Kidney epithelial cell (primary cell): Measurements from ENCODE around the gene PGAP3. TPM values are rescaled to one million over a fixed set of nuclear protein-coding genes. Genes with fewer than 3 reads are reported as not detected.

Source experiments
- DNase-seq: peaks from one replicate; pipeline ENCODE4 v3.0.0-alpha.2; 2010; ENCODE audit warnings: low read depth
- H3K27me3 ChIP-seq: 2 replicates; pipeline ENCODE4 v1.6.0; 2011; ENCODE audit warnings: low read length; ENCODE audit not compliant: control insufficient read depth, insufficient read depth
- H3K36me3 ChIP-seq: 2 replicates; pipeline ENCODE4 v1.5.1; 2011; ENCODE audit warnings: low read length; ENCODE audit not compliant: control insufficient read depth, insufficient read depth
- H3K4me3 ChIP-seq: 2 replicates; pipeline ENCODE4 v1.5.1; 2011; ENCODE audit warnings: low read depth, mild to moderate bottlenecking, control low read depth, low read length
- CTCF ChIP-seq: IDR thresholded peaks from 2 replicates; pipeline ENCODE4 v1.5.1; 2011; ENCODE audit warnings: mild to moderate bottlenecking, moderate library complexity, low read length, control low read depth, inconsistent platforms; ENCODE audit not compliant: insufficient read depth, poor library complexity, severe bottlenecking
- total RNA-seq: library from RNA; depleted of rRNA; stranded (reverse); fragments of >200 nt; gene quantifications from 2 replicates; pipeline ENCODE4 v1.2.3, GENCODE V29; 2015

PGAP3 gene
- total RNA-seq, 1 donor from 2014 or later: 12.5 TPM

- Histone ChIP-seq H3K4me3 (no peak overlapping the region), H3K27me3 (no peaks in the 10 kb centered on the region), H3K36me3 (no peaks in the 10 kb centered on the region)
- no peak for TF ChIP-seq CTCF
- DNase-seq: no peak
Measured at GRCh38 chr17:39639043-39639442, 48.8 kb downstream of the PGAP3 start.

GRCh38 chr17:39638317-39638716, 49.5 kb downstream of the PGAP3 start:
- TF ChIP-seq CTCF: no peak
- no peak overlapping the region for H3K4me3 ChIP-seq
- DNase-seq: no peak
- H3K36me3 ChIP-seq: no peaks in the 10 kb centered on the region
- no peaks in the 10 kb centered on the region for H3K27me3 ChIP-seq

- Histone ChIP-seq H3K36me3 (no peaks in the 10 kb centered on the region), H3K27me3 (peaks cover 5% of the 10 kb centered on the region), H3K4me3 (peak within 1 kb of the TSS; percentile 80)
- peak; percentile 73 for DNase-seq
- TF ChIP-seq CTCF: peak; percentile 6
Measured at GRCh38 chr17:39636927-39637736, 50.7 kb downstream of the PGAP3 start, which contains the start of gene STARD3. STARD3 (plus strand) TSS chr17:39637144; CDS start chr17:39653532, 16,388 bp downstream.

- no peaks in the 10 kb centered on the region for H3K36me3 ChIP-seq
- no peak for TF ChIP-seq CTCF
- H3K4me3 ChIP-seq: peak overlapping the region; percentile 80
- peaks cover 9% of the 10 kb centered on the region for H3K27me3 ChIP-seq
- DNase-seq: no peak
Measured at GRCh38 chr17:39636587-39636926, 51.3 kb downstream of the PGAP3 start.

GRCh38 chr17:39635614-39636176, 52.2 kb downstream of the PGAP3 start:
- Histone ChIP-seq H3K36me3 (no peaks in the 10 kb centered on the region), H3K4me3 (no peak overlapping the region), H3K27me3 (peaks cover 9% of the 10 kb centered on the region)
- TF ChIP-seq CTCF: no peak
- DNase-seq: no peak

- Histone ChIP-seq H3K36me3 (no peaks in the 10 kb centered on the region), H3K27me3 (peaks cover 13% of the 10 kb centered on the region), H3K4me3 (no peak overlapping the region)
- DNase-seq: no peak
- peak; percentile 61 for TF ChIP-seq CTCF
Measured at GRCh38 chr17:39634384-39634871, 53.4 kb downstream of the PGAP3 start.
